Measurements from ENCODE around the gene APOA5. TPM values are rescaled to one million over a fixed set of nuclear protein-coding genes. Genes with fewer than 3 reads are reported as not detected.

The APOA5 gene
- total RNA-seq, 1 experiment from 2014 or later = not detected

DNA sequence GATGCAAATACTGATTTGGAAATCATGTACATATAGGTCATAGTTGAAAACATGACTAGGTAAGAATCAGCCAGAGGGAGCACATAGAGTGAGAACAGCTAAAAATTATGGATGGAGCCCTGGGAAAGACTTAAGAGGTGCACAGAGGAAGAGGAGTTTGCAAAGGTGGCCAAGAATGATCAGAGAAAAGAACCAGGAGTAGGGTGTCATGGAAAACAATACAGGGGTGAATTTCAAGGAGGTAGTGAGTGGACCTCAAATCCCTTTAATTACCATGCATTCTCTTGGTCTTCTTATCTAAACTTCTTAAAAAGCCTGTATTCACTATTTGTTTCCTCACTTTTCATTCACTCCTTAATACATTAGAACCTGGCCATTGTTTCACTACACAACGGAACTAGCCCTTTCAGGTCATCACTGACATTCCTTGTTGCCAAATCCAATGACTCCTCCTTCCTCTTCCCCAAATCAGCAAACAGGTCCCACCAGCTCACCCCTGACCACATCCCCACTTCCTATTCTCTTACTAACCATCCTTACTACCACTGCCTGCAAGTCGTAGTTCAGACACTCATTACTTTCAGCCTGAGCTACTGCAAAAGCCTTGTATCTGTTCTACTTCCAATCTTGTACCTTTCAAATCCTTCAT is 41.5 kb downstream of the APOA5 start:
- H3K4me1 ChIP-seq (replicated peaks) = no peaks in the 10 kb centered on the region
- H3K4me3 ChIP-seq = no peak overlapping the region
- no peaks in the 10 kb centered on the region for H3K27me3 ChIP-seq (replicated peaks)
- H3K9me3 ChIP-seq (replicated peaks) = no peaks in the 10 kb centered on the region
- no peak overlapping the region for H3K27ac ChIP-seq
- no peak for DNase-seq (ENCODE audit: low read depth in 1 of 2, low spot score in 2 of 2)
- peaks cover 24% of the 10 kb centered on the region for H3K36me3 ChIP-seq

DNA sequence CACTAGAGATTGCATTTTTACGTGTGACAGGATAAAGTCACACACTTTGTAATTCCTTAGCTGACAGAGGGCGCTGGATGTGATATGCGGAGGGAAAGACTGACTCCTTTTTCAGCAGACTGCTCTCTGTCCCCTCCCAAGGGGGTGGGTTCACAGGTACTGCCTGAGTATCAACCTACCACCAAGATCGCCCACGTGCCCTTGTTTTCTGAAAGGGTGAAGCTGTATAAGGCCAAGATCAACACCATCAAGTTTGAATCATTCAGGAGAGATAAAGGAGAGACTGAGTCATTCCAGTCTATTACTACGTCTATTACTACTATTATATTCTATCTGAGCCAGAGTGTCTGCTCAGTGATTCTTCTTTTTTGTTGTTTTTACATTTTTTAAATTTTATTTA is 49.6 kb downstream of the APOA5 start:
- H3K9me3 ChIP-seq (replicated peaks) = no peaks in the 10 kb centered on the region
- DNase-seq (ENCODE audit: low read depth in 1 of 2, low spot score in 2 of 2) = no peak
- H3K27ac ChIP-seq = no peak overlapping the region

DNA sequence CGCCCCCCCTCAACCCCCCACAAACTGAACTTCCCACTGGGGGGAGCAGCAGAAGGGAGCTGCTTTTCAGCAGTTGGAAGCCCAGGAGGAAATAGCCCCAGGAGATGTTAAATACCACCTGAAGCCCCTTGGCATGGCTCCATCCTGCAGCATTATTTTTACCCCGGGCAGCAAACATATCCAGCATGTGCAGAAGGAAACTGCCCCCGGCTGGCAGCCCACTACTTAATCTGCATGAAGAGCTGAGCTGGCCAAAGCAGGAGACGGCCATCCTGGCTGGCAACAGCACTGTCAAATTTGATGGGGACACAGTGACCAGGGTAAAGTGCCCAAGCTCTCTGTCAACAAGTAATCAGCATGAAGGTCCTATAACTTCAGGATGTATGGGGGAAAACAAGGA is 50.9 kb downstream of the APOA5 start:
- H3K27ac ChIP-seq = no peak overlapping the region
- no peaks in the 10 kb centered on the region for H3K36me3 ChIP-seq
- no peaks in the 10 kb centered on the region for H3K9me3 ChIP-seq (replicated peaks)
- H3K4me1 ChIP-seq (replicated peaks) = peaks cover 8% of the 10 kb centered on the region
- no peaks in the 10 kb centered on the region for H3K27me3 ChIP-seq (replicated peaks)
- no peak overlapping the region for H3K4me3 ChIP-seq
- DNase-seq (ENCODE audit: low read depth in 1 of 2, low spot score in 2 of 2) = no peak

More for the DNA sequence above, 49.6 kb downstream of the APOA5 start:
- H3K36me3 ChIP-seq = peaks cover 3% of the 10 kb centered on the region; the same call in 1 of the 2 replicates
- no peak overlapping the region for H3K4me3 ChIP-seq
- H3K4me1 ChIP-seq (replicated peaks) = peaks cover 8% of the 10 kb centered on the region
- H3K27me3 ChIP-seq (replicated peaks) = no peaks in the 10 kb centered on the region

Other genes with a start within 250 kb of the APOA5 start
- 15.5 and 18.5 TPM in 2 replicates for gene BUD13, start 18.9 kb downstream of the APOA5 start, total RNA-seq (2014; rRNA removed; shearing (Covaris generic))
- gene ZPR1, start 3.9 kb downstream of the APOA5 start, total RNA-seq (2014; rRNA removed; shearing (Covaris generic)) = 22.2 and 29.4 TPM in 2 replicates
- not detected in 2 replicates for gene APOA4, start 31.4 kb upstream of the APOA5 start, total RNA-seq (2014; rRNA removed; shearing (Covaris generic))
- gene APOC3, start 38.0 kb upstream of the APOA5 start, total RNA-seq (2014; rRNA removed; shearing (Covaris generic)) = not detected in 2 replicates
- 0.72 TPM in 1 of 2 replicates, not detected in the other for gene APOA1, start 45.7 kb upstream of the APOA5 start, total RNA-seq (2014; rRNA removed; shearing (Covaris generic))

All from SJSA1 (cell line).